ENCODE data around the gene FOXL3.

The FOXL3 gene

DNA sequence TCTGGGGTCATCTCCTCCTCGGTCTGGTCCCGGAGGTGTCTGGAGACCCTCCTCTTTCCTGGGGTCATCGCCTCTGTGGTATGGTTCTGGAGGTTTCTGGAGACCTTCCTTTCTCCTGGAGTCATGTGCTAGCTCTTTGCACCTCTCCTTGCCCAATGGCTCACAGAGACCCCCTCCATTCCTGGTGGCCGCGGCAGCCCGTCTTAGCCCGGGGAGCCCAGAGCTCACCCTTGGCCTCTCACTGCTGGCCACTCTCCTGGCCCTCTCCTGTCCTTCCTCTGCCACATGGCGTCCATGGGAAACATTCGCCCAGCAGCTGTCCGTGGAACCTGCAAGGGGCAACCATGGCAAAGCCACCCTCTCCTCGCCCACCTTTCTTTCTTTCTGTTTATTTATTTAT, 20.2 kb upstream of the FOXL3 start:
- DNase-seq = no peak

DNA sequence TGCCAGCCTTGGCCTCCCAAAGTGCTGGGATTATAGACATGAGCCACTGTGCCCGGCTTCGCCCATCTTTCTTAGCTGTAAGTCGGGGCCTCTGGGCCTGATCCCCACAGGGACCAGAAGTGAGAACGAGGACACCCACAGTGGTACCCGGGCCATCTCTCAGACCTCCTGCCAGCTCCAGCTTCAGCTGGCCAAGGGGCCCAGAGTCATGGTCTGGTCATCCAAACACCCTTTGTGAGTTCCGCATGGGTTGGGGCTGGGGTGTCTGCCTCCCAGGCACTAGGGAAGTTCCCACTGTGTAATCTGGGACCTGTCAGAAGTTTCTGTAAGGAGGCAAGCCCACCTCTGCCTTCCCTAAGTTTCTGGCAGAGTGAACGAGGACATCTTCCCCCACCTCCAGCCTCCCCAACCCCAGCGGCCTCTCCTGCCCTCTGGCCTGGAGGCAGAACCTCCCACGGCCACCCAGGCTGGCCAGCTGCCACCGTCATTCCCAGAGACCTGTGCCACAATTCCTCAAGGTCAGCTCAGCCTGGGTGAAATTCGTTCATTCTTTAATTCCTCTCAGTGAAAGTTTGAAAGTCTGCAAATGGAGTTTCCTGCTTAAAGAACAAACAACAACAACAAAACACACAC, 19.5 kb upstream of the FOXL3 start:
- no peak for DNase-seq

GRCh38 chr7:271266-272107, 18.5 kb upstream of the FOXL3 start:
- no peak for DNase-seq

GRCh38 chr7:272108-272615, 17.8 kb upstream of the FOXL3 start:
- DNase-seq = no peak

GRCh38 chr7:272631-273030, 17.3 kb upstream of the FOXL3 start:
- DNase-seq = no peak

DNA sequence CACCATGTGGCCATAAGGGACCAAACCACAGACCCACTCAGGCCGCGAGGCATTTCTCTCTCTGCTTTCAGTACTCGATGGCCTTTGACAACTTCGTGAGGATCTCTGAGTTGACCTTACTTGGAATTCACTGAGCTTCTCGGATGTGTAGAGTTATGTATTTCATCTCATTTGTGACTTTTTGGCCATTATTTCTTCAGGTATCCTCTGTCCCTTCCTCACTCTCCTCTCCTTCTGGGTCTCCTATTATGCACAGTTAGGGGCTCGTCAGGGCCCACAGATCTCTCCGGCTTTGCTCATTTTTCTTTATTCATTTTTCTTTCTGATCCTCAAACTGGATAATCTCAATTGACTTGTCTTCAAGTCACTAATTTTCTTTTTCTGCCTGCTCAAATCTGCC, 16.6 kb upstream of the FOXL3 start:
- DNase-seq = no peak

- no peak for DNase-seq
Measured at GRCh38 chr7:274266-274665, 15.7 kb upstream of the FOXL3 start.

- DNase-seq = no peak
Measured at GRCh38 chr7:276230-276835, 13.6 kb upstream of the FOXL3 start.

GRCh38 chr7:277228-277627, 12.7 kb upstream of the FOXL3 start:
- DNase-seq = no peak

- DNase-seq = no peak
Measured at GRCh38 chr7:278081-278480, 11.9 kb upstream of the FOXL3 start.

- no peak for DNase-seq
Measured at GRCh38 chr7:279821-280220, 10.1 kb upstream of the FOXL3 start.

DNA sequence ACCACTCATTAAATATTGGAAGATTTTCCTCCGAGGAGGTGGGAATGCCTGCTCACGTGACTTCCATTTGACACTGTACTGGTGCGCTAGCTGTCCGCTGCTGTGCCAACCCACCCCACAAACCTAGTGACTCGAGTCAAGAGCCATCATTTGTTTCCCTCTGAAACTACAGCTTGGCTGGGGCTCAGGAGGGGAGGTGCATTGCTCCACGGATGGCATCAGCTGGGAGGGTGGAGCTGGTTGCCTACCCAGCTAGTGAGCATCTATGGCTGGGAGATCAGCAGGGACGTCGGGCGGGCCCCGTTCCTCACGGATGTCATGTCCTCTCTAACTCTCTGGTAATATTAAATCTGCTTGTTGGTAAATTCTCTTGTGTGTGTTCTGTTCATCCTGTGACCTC, 9.5 kb upstream of the FOXL3 start:
- DNase-seq = no peak

DNA sequence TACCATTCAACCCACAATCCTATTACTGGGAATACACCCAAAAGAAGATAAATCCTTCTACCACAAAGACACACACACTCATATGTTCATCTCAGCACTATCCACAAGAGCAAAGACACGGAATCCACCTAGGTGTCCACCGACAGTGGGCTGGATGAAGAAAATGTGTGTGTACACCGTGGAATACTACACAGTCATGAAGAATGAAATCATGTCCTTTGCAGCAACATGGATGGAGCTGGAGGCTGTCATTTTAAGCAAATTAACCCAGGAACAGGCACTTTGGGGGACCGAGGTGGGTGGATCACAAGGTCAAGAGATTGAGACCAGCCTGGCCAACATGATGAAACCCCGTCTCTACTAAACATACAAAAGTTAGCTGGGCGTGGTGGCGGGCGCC, 8.3 kb upstream of the FOXL3 start:
- no peak for DNase-seq

- DNase-seq = no peak
Measured at GRCh38 chr7:282621-283020, 7.3 kb upstream of the FOXL3 start.

DNA sequence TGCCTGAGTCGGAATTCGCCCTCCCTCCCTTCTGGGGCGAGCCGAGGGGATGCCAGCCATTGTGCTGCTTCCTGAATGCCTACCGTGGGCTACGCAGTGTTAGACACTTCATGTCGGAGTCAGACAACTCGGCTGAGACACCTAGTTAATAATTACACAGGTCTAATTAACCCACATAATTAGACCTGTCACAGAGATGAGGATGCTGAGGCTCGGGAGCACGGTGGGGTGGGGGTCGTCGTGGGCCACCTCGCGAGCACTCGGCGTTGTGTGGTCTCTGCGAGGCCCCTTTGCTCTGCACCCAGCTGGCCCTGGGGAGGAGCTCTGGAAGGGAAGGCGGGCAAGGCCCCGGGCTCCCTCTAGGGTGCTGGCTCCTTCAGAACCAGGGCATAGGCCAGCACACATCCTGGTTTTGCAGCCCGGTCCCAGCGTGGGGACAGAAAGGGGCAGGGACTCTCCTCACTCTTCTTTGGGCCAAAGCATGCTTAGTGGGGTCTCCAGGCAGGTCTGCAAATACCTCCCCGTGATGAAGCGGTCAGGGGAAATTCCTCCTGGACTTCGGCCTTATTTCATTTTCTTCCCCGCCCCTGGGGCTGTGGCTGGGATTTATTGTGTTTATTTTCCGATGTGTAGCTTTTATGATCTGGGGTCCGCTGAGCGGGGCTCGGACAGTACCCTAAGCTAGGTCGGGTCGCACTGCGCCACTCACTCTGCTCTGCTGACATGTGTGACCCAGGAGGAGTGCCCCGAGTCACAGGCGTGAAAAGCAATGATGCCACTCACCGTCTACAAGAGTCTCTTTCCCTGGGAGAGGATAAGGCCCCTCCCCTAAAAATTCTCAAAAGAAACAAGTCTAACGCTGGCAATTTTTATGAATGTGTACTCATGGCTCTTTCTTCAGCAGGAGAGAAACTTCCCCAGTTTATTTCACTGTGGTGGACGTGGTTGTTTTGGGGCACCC, 4.9 kb upstream of the FOXL3 start:
- no peak for DNase-seq

GRCh38 chr7:285731-286130, 4.2 kb upstream of the FOXL3 start:
- DNase-seq = peak; percentile 21

DNA sequence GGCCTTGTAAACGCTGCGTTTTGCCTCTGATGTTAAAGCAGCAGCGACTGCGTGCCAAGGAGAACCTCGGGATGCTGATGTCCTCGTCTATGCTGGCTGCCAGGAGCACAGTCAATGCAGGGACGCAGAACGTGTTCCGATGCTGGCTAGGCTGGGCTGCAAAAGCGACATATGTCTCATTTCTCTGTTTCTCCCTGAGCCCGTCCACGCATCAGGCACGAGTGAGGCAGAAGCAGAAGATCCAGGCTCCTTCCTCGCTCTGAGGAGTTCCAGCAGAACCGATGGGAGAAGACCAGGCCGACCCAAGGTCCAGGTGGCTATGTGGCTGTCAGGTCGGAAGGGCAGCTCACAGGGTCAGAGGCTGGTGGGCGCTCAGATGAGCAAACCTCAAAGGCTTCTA, 3.7 kb upstream of the FOXL3 start:
- no peak for DNase-seq

DNA sequence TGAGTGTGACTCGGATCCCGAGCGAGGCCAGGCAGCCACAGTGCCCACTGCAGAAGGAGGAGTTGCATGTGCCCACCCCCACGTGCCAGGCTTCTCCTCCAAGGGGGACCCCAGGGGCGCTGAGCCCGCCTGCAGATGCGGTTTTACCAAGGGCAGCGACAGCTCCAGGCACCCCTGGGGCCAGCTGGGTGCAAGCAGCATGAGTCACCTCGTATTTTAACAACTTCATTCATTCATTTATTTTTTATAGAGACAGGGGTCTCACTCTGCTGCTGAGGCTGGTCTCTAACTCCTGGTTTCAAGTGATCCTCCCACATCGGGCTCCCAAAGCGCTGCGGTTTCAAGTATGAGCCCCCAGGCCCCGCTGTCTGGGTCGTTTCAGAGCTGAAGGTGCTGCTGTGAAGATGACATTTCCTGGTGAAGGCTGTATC, 1.3 kb upstream of the FOXL3 start:
- DNase-seq = no peak

DNA sequence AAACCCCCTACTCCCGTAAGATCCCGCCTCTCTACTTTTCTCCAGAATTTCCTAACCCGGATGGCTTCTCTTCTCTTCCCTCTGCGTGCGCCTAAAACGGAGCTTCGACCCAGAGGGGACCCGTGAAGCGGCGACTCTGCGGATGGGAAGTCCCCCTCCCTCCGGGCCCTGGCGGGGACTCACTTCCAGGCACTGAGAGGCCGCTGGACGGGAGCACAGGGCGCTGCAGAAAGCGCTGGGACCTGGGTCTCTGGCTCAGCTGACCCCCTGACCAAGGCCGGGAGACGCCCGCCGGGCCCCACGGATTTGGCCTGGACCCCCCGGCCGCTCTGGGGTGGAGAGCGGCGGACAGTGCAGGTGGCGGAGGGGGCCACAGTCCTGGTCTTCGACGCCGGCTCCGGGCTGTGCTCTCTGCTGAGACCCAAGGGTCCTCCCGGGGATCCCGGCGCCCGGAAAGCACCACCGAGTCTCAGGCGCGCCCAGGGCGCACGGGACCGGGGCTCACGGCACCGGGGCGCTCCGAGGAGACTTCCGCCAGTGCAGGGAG, 688 bp upstream of the FOXL3 start:
- DNase-seq = no peak

DNA sequence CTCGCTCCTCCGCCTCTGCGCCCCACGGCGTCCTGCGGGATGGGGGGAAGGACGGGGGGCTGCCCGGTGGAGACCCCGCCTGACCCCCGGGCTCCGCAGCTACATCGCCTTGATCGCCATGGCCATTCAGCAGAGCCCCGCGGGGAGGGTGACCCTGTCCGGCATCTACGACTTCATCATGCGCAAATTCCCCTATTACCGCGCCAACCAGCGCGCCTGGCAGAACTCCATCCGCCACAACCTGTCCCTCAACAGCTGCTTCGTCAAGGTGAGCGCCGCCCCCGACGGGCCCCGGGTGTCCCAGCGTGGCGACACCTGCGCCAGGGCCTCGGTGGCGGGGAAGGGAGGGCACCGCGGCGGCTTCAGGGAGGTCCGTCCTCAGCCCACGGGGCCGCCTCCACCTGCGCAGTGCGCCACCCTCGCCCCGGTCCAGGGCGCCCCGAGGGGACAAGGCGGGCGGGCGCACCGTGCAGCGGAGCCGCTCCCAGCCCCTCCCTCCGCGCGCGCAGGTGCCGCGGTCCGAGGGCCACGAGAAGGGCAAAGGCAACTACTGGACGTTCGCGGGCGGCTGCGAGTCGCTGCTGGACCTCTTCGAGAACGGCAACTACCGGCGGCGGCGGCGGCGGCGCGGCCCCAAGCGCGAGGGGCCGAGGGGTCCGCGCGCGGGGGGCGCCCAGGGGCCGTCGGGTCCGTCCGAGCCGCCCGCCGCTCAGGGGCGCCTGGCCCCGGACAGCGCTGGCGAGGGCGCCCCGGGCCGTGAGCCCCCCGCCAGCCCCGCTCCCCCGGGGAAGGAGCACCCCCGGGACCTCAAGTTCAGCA, 793 bp downstream of the FOXL3 start:
- no peak for DNase-seq

- DNase-seq = no peak
Measured at GRCh38 chr7:291373-292092, 1.6 kb downstream of the FOXL3 start.
